Head of caudate nucleus (tissue), 42 donors: ENCODE data around the gene ABCA5.
"Not testable (repeated sequence)": the region's sequence is repeated elsewhere in the genome, so short reads cannot be mapped to it uniquely, and the experiment has no call there.

Source experiments
- DNase-seq, 42 donors: peaks; one replicate each; pipeline versions ENCODE4 v3.0.0 to v3.0.0-alpha.2; 2020 to 2021; ENCODE audit warnings: mixed read lengths in 7 of 42
- intact Hi-C: fragments of 100-400 bp; cut with DNase I; formaldehyde crosslinking; loops from one replicate; pipeline ENCODE4 v1.15.0; 2022

The ABCA5 gene

DNA sequence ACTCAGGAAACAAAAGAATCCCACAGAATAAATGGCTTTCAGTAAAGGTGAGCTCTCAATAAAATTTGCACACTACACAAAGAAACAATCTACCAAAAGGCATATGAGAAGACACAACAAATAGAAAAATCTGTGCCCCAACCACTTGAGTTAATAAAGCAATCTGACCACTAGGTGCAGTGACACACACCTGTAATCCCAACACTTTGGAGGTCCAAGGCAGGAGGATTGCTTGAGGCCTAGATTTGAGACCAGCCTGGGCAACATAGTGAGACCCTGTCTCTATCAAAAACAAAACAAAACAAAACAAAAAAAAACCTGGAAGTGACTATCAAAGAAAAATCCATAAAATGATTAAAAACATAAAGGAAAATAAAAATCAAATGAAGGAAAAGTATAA is 9.6 kb upstream of the ABCA5 start:
- DNase-seq: no peak
- intact Hi-C loops: no loop called here

DNA sequence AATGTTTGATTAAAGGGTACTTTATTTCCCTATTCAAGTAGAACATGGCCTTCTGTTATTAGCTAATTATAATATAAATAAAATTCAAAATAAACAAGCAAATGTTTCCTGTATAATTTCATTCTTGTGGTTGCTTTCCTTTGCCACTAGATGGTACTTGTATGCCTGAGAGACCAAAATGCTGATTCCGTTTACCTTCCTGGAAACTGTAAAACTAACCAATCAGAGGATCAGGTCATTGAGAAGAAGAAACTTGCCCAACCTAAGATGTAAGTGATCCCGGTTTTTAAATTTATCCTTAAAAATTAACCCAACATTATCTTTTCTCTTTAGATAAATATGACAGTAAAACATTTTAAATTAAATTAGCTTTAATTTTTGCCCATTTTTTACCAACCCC is 8.1 kb upstream of the ABCA5 start:
- no peak for DNase-seq
- intact Hi-C loops: no loop called here

DNA sequence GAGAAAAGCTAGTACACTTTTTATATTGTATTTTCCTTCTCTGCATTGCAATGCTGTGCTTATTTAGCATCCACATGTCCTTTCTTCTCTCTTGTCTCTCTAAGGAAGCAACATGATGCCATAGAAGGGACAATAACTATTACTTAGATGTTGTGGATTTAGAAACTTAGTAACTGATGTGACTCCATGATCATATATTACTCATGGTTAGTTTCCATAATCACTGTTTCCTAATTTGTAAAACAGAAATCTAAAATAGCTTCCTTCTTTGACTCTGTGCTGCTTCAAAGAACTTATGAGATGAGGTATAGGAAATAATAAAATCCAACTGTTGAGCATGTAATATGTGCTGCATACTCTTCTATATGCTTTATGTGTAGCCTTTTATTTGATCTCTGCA is 6.6 kb upstream of the ABCA5 start:
- intact Hi-C loops: no loop called here
- no peak for DNase-seq

DNA sequence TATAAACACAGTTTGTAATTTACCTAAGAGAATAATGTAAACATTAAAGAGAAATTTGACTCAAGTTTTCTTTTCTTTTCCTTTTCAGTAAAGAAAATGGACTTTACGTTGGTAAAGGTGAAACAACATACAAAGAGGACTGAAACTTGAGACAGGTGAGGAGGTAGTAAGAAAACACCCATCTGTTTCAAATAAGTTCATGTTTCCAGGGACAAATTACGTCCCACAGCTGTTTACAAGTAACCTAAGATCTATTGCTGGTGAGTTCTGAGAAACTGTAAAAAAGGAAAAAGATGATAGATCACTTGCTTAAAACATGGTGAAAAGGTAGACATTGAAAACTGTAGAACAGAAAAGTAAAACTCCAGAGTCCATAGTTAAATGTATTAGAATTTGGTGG is 4.8 kb upstream of the ABCA5 start:
- DNase-seq: no peak
- intact Hi-C loops: no loop called here

DNA sequence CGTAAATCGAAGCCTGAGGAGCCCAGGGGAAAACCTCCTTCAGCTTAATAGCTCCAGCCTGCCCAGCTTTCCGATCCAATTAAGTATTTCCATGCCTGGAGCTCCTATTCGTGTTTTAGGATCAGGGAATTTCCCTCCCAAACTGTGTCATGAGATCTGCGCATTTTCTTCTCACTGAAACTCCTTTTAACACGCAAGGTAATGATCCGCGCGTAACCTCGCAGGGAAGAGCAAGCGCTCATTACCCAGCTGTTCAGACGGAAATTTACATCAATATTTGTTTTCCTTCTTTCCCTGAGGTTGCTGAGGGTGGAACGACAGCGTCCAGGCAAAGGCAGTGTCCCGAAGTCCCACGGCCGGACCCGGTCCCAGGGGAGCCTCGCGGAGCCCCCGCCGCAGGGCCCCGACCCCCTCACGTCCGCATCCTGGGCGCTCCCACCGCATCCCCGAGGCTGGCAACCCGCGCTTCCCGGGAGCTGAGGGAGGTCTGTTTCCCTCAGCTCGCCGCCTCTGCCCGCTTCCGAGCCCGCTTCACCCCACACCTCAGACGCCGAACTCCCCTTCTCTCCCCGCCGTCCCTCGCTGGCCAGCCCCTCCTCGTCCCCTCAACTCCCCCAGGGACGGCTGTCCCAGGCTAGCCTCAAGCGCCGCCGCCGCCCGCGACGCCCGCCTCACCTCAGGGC is 415 bp downstream of the ABCA5 start:
- DNase-seq: peak in 19 of 42 donors; percentile 3 to 48 (median 25)
- intact Hi-C loops: loop anchor here (10.0 kb wide), 1 partner anchor 198 kb away; no protein-coding TSS in a partner anchor

DNA sequence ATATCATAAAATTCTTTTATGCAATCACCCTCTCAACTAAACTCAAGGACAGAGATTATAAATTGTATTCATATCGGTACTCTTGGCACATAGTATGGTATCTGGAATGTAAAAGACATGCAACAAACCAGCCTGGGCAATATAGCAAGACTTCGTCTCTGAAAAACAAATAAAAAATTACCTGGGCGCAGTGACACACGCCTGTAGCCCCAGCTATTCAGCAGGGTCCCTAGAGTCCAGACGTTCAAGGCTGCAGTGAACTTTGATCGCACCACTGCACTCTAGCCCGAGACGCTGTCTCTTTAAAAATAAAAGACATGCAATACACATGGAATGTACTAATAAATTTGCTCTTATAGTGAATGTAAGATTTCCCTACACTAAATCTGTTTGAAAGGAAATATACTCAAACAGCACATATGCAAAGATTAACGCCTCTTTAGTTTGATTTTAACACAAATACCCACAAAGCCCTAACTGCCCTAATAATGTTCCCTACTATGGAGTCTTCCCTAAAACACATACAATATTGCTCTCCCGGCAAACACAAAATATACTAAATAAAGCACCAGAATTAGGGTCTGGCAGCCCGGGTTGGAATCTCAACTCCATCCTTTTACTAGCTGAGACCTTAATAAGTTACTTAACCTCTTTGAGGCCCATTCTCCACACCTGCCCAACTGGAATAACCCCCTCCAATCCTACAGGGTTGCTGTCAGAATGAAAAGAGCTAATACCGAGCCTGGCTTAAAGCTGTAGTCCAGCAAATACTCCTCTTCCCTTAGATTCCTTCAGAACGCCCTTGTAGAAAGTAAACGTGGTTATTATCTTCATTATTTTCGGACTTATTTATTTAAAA is 1.2 kb downstream of the ABCA5 start:
- DNase-seq: no peak
- intact Hi-C loops: loop anchor here (10.0 kb wide), 1 partner anchor 199 kb away; no protein-coding TSS in a partner anchor

DNA sequence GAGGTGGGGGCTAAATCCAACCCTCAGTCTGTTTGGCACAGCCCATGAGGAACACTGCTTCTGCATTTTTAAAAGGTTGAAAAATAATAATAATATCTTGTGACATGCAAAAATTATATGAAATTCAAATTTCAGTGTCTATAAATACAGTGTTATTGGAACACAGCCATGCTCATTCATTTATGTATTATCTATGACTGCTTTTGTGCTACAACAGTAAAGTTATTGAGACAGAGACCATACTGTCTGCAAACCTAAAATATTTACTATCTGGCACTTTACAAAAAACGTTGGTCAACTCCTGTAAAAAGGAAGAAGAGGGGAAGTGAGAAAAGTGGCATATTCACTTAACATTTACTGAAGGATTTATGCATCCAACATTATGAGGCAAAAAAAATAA is 3.1 kb downstream of the ABCA5 start:
- DNase-seq: no peak
- intact Hi-C loops: loop anchor here (10.0 kb wide), 1 partner anchor 201 kb away; no protein-coding TSS in a partner anchor

DNA sequence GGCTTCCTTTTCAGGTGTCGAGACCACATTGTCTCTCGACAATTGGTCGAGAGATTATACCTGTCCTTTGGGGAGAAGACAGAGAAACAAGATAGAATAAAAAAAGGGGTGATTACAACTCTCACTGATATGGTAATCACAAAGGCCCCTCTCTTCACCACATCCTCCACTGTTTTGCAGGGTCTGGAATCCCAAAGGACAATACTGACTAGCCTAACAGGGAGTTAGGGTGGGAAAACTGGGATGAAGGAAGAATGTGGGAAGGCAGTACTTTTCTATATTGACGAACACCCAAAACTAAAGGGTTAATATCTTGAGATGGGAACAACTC is 6.1 kb downstream of the ABCA5 start:
- intact Hi-C loops: loop anchor here (10.0 kb wide), 1 partner anchor 204 kb away; no protein-coding TSS in a partner anchor
- DNase-seq: no peak

DNA sequence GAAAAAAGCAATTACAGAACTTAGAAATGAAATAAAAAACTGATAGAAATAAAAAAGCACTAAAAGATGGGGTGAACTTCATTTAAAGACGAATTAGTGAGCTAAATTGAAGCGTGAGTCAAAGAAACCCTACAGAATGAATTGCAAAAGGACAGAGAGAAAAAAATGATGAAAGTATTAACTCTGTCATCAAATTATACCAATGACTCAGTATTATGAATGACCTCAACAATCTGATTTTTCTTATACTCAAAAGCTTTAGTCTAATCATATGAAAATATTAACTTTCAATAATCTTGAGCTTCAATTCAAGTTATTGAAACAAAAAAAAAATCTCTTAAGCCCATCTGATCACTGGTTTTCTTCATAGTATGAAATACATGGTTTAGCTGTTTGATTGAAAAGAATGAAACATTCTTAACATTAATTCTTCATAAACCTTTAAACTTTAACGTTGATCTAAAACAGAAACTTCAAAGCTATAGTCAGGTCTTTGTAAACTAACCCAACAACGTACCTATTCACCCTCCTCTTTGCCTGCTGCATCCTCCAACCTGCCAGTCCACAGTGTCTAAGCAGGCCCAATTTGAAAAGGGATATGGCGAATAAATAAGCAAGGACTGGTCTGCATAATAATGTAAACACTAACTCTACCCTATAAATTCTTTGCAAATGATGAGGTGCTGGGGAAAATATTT is 6.6 kb downstream of the ABCA5 start:
- intact Hi-C loops: loop anchor here (10.0 kb wide), 1 partner anchor 204 kb away; no protein-coding TSS in a partner anchor
- no peak for DNase-seq

DNA sequence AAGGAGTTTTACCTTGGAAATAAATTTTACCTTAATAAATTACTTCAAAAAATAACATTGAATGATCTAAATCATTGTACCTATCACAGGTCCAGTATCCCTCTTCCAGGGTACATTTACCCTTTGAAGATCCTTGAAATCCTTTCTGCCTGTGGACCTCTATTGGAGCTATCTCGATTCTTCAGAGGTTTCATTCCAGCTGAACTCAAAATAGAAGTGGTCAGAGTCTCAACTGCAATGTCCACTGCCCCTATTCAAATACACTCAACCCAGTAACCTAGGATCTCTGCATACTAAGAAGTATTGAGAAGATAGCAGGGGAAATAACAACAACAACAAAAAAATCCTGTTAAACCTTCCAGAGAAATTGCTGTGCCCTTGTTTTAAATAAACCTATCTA is 9.3 kb downstream of the ABCA5 start:
- intact Hi-C loops: no loop called here
- DNase-seq: no peak

DNA sequence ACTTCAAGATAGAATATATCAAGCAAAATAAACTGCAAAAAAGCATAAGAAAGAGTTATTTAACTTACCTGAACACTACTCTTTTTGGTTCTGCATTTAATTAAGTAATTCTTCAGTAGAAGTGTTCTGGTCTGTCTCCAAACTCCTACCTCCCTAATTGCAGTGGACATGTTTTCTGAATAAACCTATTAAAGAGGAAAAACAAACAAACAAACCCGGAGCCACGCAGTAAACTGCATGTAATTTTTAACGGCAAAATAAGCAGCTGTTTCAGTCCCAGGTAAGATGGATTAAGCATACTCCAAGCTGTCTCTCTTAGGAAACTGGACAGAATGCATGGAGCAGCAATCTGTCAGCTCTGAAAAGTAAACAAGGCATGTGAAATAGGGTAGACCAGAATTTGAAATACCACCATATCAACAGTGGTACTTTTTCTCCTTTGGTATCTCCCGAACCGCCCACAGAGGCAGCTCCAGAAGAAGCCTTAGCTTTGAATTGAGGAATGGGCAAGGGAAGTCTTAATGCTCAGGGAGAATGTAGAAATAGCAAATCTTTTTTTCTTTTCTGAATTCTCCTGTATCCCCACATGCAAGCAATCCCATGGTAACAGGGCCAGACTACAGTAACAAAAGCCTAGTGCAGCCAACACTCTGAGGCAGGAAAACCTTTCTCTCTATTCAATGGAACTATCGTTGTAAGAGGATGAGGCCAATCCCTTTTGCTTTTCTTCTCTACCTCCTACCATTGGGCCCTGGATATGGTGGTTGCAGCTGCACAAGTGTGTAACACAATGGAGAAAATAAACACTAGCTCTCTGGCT is 12.5 kb downstream of the ABCA5 start:
- DNase-seq: no peak
- intact Hi-C loops: no loop called here

DNA sequence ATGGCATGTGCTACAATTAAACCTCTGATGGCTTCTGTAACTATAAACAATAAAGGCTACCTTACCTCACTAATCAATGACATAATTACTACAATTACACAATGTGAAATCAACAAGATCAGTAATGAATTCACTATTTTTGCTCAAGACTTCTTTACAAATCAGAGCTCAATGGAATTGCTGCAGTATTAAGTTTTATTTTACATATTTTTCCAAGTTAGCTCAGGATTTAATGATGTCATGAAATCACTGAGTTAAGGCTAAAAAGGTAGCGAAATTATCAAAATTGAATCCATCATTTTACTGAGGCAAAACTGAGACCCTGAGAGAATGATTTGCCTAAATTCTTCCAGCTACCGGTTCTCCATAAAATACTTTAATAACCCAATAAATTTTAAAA is 21.8 kb downstream of the ABCA5 start:
- intact Hi-C loops: no loop called here
- DNase-seq: no peak

DNA sequence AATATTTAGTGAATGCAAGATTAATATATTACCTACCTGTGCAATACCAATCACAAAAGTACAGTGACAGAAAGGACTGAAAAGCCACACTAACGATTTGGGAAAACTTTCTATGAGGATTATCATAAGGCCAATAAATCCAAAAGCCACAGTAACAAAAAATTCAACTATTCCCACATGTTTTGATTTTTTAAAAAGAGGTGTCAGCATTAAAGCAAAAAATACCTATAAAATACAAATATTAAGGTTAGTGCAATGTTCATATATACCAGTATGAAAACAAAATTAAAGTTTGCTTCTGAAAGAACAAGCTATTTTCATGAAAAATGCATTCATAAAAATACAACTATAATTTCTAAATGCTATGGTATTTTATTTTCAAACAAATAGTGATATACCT is 24.3 kb downstream of the ABCA5 start:
- no peak for DNase-seq
- intact Hi-C loops: no loop called here

DNA sequence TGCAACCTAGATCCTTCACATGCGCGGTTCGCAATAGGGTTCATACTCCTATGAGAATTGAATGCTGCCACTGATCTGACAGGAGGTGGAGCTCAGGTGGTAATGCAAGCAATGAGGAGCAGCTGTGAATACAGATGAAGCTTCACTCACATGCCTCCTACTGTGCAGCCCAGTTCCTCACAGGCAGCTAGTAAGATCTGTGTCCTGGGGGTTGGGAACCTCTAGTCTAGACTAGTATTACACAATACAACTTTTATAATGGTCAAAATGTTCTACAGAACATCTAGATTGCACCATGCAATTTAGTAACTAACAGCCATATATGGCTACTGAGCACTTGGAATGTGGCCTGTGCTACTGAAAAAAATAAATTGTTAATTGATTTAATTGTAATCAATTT is 26.7 kb downstream of the ABCA5 start:
- no peak for DNase-seq
- intact Hi-C loops: no loop called here

DNA sequence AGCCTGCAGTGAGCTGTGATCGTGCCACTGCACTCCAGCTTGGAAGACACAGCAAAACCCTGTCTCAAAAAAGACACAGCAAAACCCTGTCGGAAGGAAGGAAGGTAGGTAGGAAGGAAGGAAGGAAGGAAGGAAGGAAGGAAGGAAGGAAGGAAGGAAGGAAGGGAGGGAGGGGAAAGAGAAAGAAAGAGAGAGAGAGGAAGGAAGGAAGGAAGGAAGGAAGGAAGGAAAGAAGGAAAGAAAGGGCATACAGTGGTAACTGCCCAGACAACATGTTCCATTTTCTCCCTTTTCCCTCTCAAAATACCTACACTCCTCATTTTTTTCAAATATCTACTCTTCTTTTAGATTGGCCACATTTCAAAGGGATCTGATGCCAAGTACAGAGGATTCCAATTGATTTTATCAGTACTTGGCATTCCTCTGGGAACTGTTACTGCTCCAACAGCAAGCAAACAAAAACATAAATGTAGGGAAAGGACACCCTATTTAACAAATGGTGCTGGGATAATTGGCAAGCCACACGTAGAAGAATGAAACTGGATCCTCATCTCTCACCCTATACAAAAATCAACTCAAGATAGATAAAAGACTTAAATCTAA is 28.7 kb downstream of the ABCA5 start:
- DNase-seq, intact Hi-C loops: not testable (repeated sequence)

DNA sequence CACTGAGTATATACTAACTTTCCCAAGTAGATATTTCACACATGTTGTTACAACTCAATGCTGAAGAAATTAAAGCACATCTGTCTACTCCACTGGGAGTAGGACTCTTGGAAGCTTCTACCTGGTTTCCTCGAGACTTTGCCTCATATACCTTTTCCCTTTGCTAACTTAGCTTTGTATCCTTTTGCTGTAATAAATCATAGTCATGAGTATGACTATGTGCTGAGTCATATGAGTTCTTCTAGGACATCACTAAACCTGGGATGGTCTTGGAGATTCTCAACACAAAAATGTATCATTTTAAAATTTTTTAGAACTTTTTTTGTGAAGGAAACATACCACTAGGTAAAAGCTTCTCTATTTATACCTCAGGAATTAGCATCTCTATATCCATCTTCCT is 39.8 kb downstream of the ABCA5 start:
- intact Hi-C loops: no loop called here
- DNase-seq: no peak

DNA sequence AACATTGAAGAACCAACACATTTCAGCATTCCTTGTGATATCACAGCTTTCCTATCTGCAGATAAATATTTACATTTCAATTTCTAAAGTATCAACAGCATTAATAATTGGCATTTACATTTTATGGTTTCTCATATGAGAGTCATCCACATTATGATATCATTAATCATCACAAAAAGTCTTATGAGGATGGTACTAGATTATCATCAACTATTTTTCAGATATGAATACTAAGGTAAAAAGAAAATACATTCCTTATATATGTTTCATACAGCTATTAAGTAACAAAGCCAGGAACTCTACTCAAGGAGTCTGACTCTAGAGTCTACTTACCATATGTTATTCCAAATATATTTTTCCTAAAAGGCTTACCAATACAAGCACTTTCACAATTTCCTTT is 40.7 kb downstream of the ABCA5 start:
- intact Hi-C loops: no loop called here
- no peak for DNase-seq

DNA sequence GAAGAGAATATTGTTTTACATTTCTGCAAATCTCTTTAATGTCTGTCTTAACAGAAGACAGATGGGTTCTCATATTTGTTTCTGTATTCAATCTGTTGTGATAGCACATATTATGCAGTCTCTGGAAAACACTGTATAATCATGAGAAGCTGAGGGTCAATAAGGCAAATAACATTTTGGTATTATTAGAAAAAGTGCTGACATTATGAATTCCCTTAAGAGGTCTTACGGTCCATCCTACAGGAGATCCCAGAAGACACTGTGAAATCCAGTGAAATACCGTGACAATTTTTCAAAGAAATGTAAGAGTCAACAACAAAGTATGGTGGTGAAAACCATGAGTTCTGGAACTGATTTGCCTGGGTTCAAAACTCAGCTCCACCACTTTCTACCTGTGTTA is 42.3 kb downstream of the ABCA5 start:
- intact Hi-C loops: no loop called here

DNA sequence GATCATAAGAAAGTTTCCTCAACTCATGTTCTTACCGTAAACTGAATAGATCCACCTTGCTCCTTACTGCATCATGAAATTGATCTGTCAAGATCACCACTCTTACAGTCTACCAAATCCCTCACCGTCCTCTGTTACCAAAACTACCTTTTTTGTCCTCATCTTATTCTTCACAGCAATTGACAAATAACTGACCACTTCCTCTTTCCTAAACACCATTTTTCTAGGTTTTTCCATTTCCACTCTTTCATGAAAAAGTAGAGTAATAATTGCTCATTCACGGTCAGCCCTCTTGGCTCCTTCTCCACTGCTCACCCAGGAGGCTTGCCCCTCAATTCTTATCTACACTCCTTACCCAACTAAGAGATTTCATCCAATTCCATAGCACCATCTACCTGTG is 44.9 kb downstream of the ABCA5 start:
- no peak for DNase-seq
- intact Hi-C loops: no loop called here

More for the DNA sequence above, 42.3 kb downstream of the ABCA5 start:
- no peak for DNase-seq
